Measurements from ENCODE around the gene ADCY3. TPM values are rescaled to one million over a fixed set of nuclear protein-coding genes. Genes with fewer than 3 reads are reported as not detected.

The ADCY3 gene
- total and polyA plus RNA-seq, 2 experiments from 2014 or later, result 13.8 to 15.0 TPM

GRCh38 chr2:24785671-24786321 lies 134.2 kb downstream of the ADCY3 start:
- Histone ChIP-seq H2AFZ (no peak overlapping the region), H3K9me3 (ENCODE audit: low read depth) (no peaks in the 10 kb centered on the region), H3K4me2 (no peak overlapping the region), H3K4me1 (ENCODE audit: insufficient read depth) (no peaks in the 10 kb centered on the region), H3K27me3 (no peaks in the 10 kb centered on the region), H3K4me3 (no peak overlapping the region), H3K27ac (no peak overlapping the region), H3K9me2 (replicated peaks; ENCODE audit: insufficient read depth) (no peaks in the 10 kb centered on the region), H3K36me3 (replicated peaks; ENCODE audit: insufficient read depth, low read depth) (no peaks in the 10 kb centered on the region), H4K20me1 (ENCODE audit: insufficient read depth, poor library complexity, severe bottlenecking) (no peaks in the 10 kb centered on the region), H3K79me2 (no peaks in the 10 kb centered on the region)
- 90% methylated on average over 6 of the region's 6 CpGs for WGBS (ENCODE audit: low lambda C conversion rate, missing lambda C conversion rate)
- no peak for DNase-seq (ENCODE audit: low spot score)
- no peak for TF ChIP-seq EZH2phosphoT487 (IDR thresholded peaks at IDR 0.05; ENCODE audit: low read depth, severe bottlenecking, unreplicated experiment)

- no peaks in the 10 kb centered on the region for H4K20me1 ChIP-seq (ENCODE audit: insufficient read depth, poor library complexity, severe bottlenecking)
- H3K4me2 ChIP-seq, result no peak overlapping the region
- no peaks in the 10 kb centered on the region for H3K9me3 ChIP-seq (ENCODE audit: low read depth)
- H3K27me3 ChIP-seq, result no peaks in the 10 kb centered on the region
- no peak overlapping the region for H3K4me3 ChIP-seq
- no peak for DNase-seq (ENCODE audit: low spot score)
- H3K79me2 ChIP-seq, result no peaks in the 10 kb centered on the region
- WGBS (ENCODE audit: low lambda C conversion rate, missing lambda C conversion rate), result 87% methylated on average over 3 of the region's 3 CpGs
- no peak overlapping the region for H2AFZ ChIP-seq
- no peaks in the 10 kb centered on the region for H3K36me3 ChIP-seq (replicated peaks; ENCODE audit: insufficient read depth, low read depth)
- TF ChIP-seq EZH2phosphoT487 (IDR thresholded peaks at IDR 0.05; ENCODE audit: low read depth, severe bottlenecking, unreplicated experiment) (no peak), EZH2 (IDR thresholded peaks at IDR 0.05; ENCODE audit: borderline replicate concordance) (no peak)
- TF ChIP-seq, protein P1, sequence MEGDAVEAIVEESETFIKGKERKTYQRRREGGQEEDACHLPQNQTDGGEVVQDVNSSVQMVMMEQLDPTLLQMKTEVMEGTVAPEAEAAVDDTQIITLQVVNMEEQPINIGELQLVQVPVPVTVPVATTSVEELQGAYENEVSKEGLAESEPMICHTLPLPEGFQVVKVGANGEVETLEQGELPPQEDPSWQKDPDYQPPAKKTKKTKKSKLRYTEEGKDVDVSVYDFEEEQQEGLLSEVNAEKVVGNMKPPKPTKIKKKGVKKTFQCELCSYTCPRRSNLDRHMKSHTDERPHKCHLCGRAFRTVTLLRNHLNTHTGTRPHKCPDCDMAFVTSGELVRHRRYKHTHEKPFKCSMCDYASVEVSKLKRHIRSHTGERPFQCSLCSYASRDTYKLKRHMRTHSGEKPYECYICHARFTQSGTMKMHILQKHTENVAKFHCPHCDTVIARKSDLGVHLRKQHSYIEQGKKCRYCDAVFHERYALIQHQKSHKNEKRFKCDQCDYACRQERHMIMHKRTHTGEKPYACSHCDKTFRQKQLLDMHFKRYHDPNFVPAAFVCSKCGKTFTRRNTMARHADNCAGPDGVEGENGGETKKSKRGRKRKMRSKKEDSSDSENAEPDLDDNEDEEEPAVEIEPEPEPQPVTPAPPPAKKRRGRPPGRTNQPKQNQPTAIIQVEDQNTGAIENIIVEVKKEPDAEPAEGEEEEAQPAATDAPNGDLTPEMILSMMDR (IDR thresholded peaks at IDR 0.05; ENCODE audit: poor library complexity), result no peak
- H3K4me1 ChIP-seq (ENCODE audit: insufficient read depth), result peaks cover 4% of the 10 kb centered on the region
- no peaks in the 10 kb centered on the region for H3K9me2 ChIP-seq (replicated peaks; ENCODE audit: insufficient read depth)
- H3K27ac ChIP-seq, result no peak overlapping the region
Measured at GRCh38 chr2:24783641-24784040, 136.4 kb downstream of the ADCY3 start.

DNA sequence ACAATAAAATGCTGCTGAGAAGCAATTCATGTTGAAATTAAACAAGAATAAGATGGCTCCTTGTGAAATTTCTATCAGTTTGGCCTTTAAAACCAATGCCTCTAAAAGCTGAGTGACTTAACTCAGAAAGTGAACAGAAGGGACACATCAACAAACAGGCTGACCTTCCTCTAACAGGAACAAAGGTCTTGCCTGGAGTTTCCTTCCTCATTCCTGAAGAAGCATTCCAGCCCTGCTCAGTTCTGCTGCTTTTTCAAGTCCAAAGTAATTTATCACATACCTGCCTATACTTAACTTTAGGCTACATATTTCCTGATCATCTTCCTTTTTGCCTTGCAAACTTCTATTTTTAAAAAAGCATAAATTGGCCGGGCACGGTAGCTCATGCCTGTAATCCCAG lies 140.9 kb downstream of the ADCY3 start:
- TF ChIP-seq, protein P1 (IDR thresholded peaks at IDR 0.05; ENCODE audit: poor library complexity), result no peak
- TF ChIP-seq EZH2phosphoT487 (IDR thresholded peaks at IDR 0.05; ENCODE audit: low read depth, severe bottlenecking, unreplicated experiment) (no peak), EZH2 (IDR thresholded peaks at IDR 0.05; ENCODE audit: borderline replicate concordance) (no peak)
- H3K4me3 ChIP-seq, result no peak overlapping the region
- no peak overlapping the region for H3K4me2 ChIP-seq
- no peaks in the 10 kb centered on the region for H3K9me3 ChIP-seq (ENCODE audit: low read depth)
- no peaks in the 10 kb centered on the region for H4K20me1 ChIP-seq (ENCODE audit: insufficient read depth, poor library complexity, severe bottlenecking)
- H2AFZ ChIP-seq, result peak overlapping the region; percentile 41
- no peaks in the 10 kb centered on the region for H3K27me3 ChIP-seq
- H3K79me2 ChIP-seq, result no peaks in the 10 kb centered on the region
- peaks cover 7% of the 10 kb centered on the region for H3K4me1 ChIP-seq (ENCODE audit: insufficient read depth)
- H3K9me2 ChIP-seq (replicated peaks; ENCODE audit: insufficient read depth), result no peaks in the 10 kb centered on the region
- DNase-seq (ENCODE audit: low spot score), result peak; percentile 30
- 76% methylated on average over 2 of the region's 2 CpGs for WGBS (ENCODE audit: low lambda C conversion rate, missing lambda C conversion rate)
- H3K27ac ChIP-seq, result peak overlapping the region; percentile 87
- H3K36me3 ChIP-seq (replicated peaks; ENCODE audit: insufficient read depth, low read depth), result no peaks in the 10 kb centered on the region

GRCh38 chr2:24774373-24774772 lies 145.7 kb downstream of the ADCY3 start:
- no peaks in the 10 kb centered on the region for H3K9me2 ChIP-seq (replicated peaks; ENCODE audit: insufficient read depth)
- no peak overlapping the region for H2AFZ ChIP-seq
- peaks cover 7% of the 10 kb centered on the region for H3K4me1 ChIP-seq (ENCODE audit: insufficient read depth)
- no peak overlapping the region for H3K4me2 ChIP-seq
- H3K4me3 ChIP-seq, result no peak overlapping the region
- no peak for DNase-seq (ENCODE audit: low spot score)
- WGBS (ENCODE audit: low lambda C conversion rate, missing lambda C conversion rate), result 82% methylated on average over 3 of the region's 3 CpGs
- H4K20me1 ChIP-seq (ENCODE audit: insufficient read depth, poor library complexity, severe bottlenecking), result no peaks in the 10 kb centered on the region
- H3K79me2 ChIP-seq, result no peaks in the 10 kb centered on the region
- H3K27ac ChIP-seq, result no peak overlapping the region
- H3K27me3 ChIP-seq, result no peaks in the 10 kb centered on the region
- H3K36me3 ChIP-seq (replicated peaks; ENCODE audit: insufficient read depth, low read depth), result no peaks in the 10 kb centered on the region
- no peak for TF ChIP-seq EZH2phosphoT487 (IDR thresholded peaks at IDR 0.05; ENCODE audit: low read depth, severe bottlenecking, unreplicated experiment)
- TF ChIP-seq, protein P1 (IDR thresholded peaks at IDR 0.05; ENCODE audit: poor library complexity), result no peak
- no peak for TF ChIP-seq EZH2 (IDR thresholded peaks at IDR 0.05; ENCODE audit: borderline replicate concordance)
- no peaks in the 10 kb centered on the region for H3K9me3 ChIP-seq (ENCODE audit: low read depth)
